ENCODE results near the gene GPR15. TPM values are rescaled to one million over a fixed set of nuclear protein-coding genes. Genes with fewer than 3 reads are reported as not detected.

GPR15 gene
- total and polyA plus RNA-seq, 2 donors from 2014 or later: not detected

GRCh38 chr3:98581474-98581873 lies 49.7 kb downstream of the GPR15 start:
- no peak overlapping the region for H3K27ac ChIP-seq (ENCODE audit: low read depth in 2 of 2, low read length in 2 of 2)
- no peaks in the 10 kb centered on the region for H3K9me3 ChIP-seq (ENCODE audit: control insufficient read depth in 2 of 3, insufficient read depth in 1 of 3, low read length in 3 of 3)
- no peak overlapping the region for H3K9ac ChIP-seq (ENCODE audit: low read length in 3 of 3)
- no peaks in the 10 kb centered on the region for H3K4me1 ChIP-seq (ENCODE audit: control insufficient read depth in 2 of 3, insufficient read depth in 2 of 3, low read depth in 1 of 3, low read length in 3 of 3)
- DNase-seq: no peak
- FAIRE-seq: no peak
- TF ChIP-seq CTCF (IDR thresholded peaks at IDR 0.05; ENCODE audit: borderline replicate concordance, extremely low read depth, insufficient read depth): no peak
- no peak overlapping the region for H3K4me3 ChIP-seq (ENCODE audit: low read length in 3 of 3)
- intact Hi-C loops (cut with DNase I): no loop called here
- H3K36me3 ChIP-seq (ENCODE audit: control insufficient read depth in 2 of 3, insufficient read depth in 3 of 3, low read length in 3 of 3): peaks cover 0 to 21% (median 12%) of the 10 kb centered on the region in 3 donors
- H3K27me3 ChIP-seq (ENCODE audit: control insufficient read depth, insufficient read depth, low read length): no peaks in the 10 kb centered on the region

- Histone ChIP-seq H3K4me3 (ENCODE audit: low read length in 3 of 3) (no peak overlapping the region), H3K4me1 (ENCODE audit: control insufficient read depth in 2 of 3, insufficient read depth in 2 of 3, low read depth in 1 of 3, low read length in 3 of 3) (no peaks in the 10 kb centered on the region), H3K27me3 (ENCODE audit: control insufficient read depth, insufficient read depth, low read length) (no peaks in the 10 kb centered on the region), H3K27ac (ENCODE audit: low read depth in 2 of 2, low read length in 2 of 2) (no peak overlapping the region), H3K9ac (ENCODE audit: low read length in 3 of 3) (no peak overlapping the region), H3K9me3 (ENCODE audit: control insufficient read depth in 2 of 3, insufficient read depth in 1 of 3, low read length in 3 of 3) (no peaks in the 10 kb centered on the region), H3K36me3 (ENCODE audit: control insufficient read depth in 2 of 3, insufficient read depth in 3 of 3, low read length in 3 of 3) (peaks cover 0 to 21% (median 12%) of the 10 kb centered on the region in 3 donors)
- FAIRE-seq (no peak), DNase-seq (no peak)
- TF ChIP-seq CTCF (IDR thresholded peaks at IDR 0.05; ENCODE audit: borderline replicate concordance, extremely low read depth, insufficient read depth): no peak
- intact Hi-C loops (cut with DNase I): no loop called here
Measured at GRCh38 chr3:98582042-98582441, 50.3 kb downstream of the GPR15 start.

GRCh38 chr3:98583766-98584165 lies 52.0 kb downstream of the GPR15 start:
- H3K27me3 ChIP-seq (ENCODE audit: control insufficient read depth, insufficient read depth, low read length): no peaks in the 10 kb centered on the region
- no peaks in the 10 kb centered on the region for H3K9me3 ChIP-seq (ENCODE audit: control insufficient read depth in 2 of 3, insufficient read depth in 1 of 3, low read length in 3 of 3)
- TF ChIP-seq CTCF (IDR thresholded peaks at IDR 0.05; ENCODE audit: borderline replicate concordance, extremely low read depth, insufficient read depth): no peak
- no peaks in the 10 kb centered on the region for H3K4me1 ChIP-seq (ENCODE audit: control insufficient read depth in 2 of 3, insufficient read depth in 2 of 3, low read depth in 1 of 3, low read length in 3 of 3)
- DNase-seq: no peak
- peaks cover 4 to 16% (median 5%) of the 10 kb centered on the region in 3 donors for H3K36me3 ChIP-seq (ENCODE audit: control insufficient read depth in 2 of 3, insufficient read depth in 3 of 3, low read length in 3 of 3)
- H3K27ac ChIP-seq (ENCODE audit: low read depth in 2 of 2, low read length in 2 of 2): no peak overlapping the region
- FAIRE-seq: no peak
- intact Hi-C loops (cut with DNase I): no loop called here
- no peak overlapping the region for H3K9ac ChIP-seq (ENCODE audit: low read length in 3 of 3)
- no peak overlapping the region for H3K4me3 ChIP-seq (ENCODE audit: low read length in 3 of 3)

Other genes starting within 250 kb of the GPR15 start
- gene OR5H2, start 249.5 kb upstream of the GPR15 start, total RNA-seq: not detected
- not detected for gene OR5H2, start 249.5 kb upstream of the GPR15 start, polyA plus RNA-seq (ENCODE audit: insufficient read depth, low read depth, low replicate concordance)
- not detected for gene OR5K4, start 178.1 kb upstream of the GPR15 start, total RNA-seq
- not detected for gene OR5K4, start 178.1 kb upstream of the GPR15 start, polyA plus RNA-seq (ENCODE audit: insufficient read depth, low read depth, low replicate concordance)
- gene OR5K3, start 141.3 kb upstream of the GPR15 start, total RNA-seq: not detected
- gene OR5K3, start 141.3 kb upstream of the GPR15 start, polyA plus RNA-seq (ENCODE audit: insufficient read depth, low read depth, low replicate concordance): not detected
- gene OR5K1, start 68.8 kb upstream of the GPR15 start, total RNA-seq: not detected
- gene OR5K1, start 68.8 kb upstream of the GPR15 start, polyA plus RNA-seq (ENCODE audit: insufficient read depth, low read depth, low replicate concordance): not detected
- not detected for gene OR5K2, start 34.3 kb upstream of the GPR15 start, total RNA-seq
- not detected for gene OR5K2, start 34.3 kb upstream of the GPR15 start, polyA plus RNA-seq (ENCODE audit: insufficient read depth, low read depth, low replicate concordance)
- 77.2 TPM for gene CLDND1, start 9.1 kb upstream of the GPR15 start, total RNA-seq
- gene CLDND1, start 9.1 kb upstream of the GPR15 start, polyA plus RNA-seq (ENCODE audit: insufficient read depth, low read depth, low replicate concordance): 35.8 TPM
- gene CPOX, start 61.6 kb downstream of the GPR15 start, total RNA-seq: 13.7 TPM
- gene CPOX, start 61.6 kb downstream of the GPR15 start, polyA plus RNA-seq (ENCODE audit: insufficient read depth, low read depth, low replicate concordance): 6.6 TPM
- 10.7 TPM for gene ST3GAL6, start 231.4 kb downstream of the GPR15 start, total RNA-seq
- 20.8 TPM for gene ST3GAL6, start 231.4 kb downstream of the GPR15 start, polyA plus RNA-seq (ENCODE audit: insufficient read depth, low read depth, low replicate concordance)

All from kidney (tissue), 14 donors.